Spleen (tissue), 11 donors: Measurements from ENCODE around the gene SLC35F3. TPM values are rescaled to one million over a fixed set of nuclear protein-coding genes. Genes with fewer than 3 reads are reported as not detected.

ENCODE experiments used
- DNase-seq: peaks from one replicate; pipeline ENCODE4 v3.0.0-alpha.2; 2020
- H3K27ac ChIP-seq, 8 donors: fragments of 200-600 bp; sonication (generic) in 7 of 8; 1 replicate in 4 of 8; 2 replicates in 4 of 8; pipeline versions ENCODE4 v1.5.0 to v1.8.0; 2016 to 2021; ENCODE audit warnings: inconsistent platforms in 4 of 8, mild to moderate bottlenecking in 4 of 8, moderate library complexity in 1 of 8
- H3K27me3 ChIP-seq, 7 donors: fragments of 200-600 bp; sonication (generic) in 6 of 7; replicated peaks in 1 of 7; 1 replicate in 4 of 7; 2 replicates in 3 of 7; pipeline versions ENCODE4 v1.5.0 to v1.8.0; 2016 to 2021; ENCODE audit warnings: inconsistent platforms in 3 of 7, mild to moderate bottlenecking in 1 of 7
- H3K36me3 ChIP-seq, 6 donors: fragments of 200-600 bp; sonication (generic) in 5 of 6; 1 replicate in 4 of 6; 2 replicates in 2 of 6; pipeline versions ENCODE4 v1.5.0 to v1.8.0; 2016 to 2021; ENCODE audit warnings: inconsistent platforms in 2 of 6
- H3K4me1 ChIP-seq, 6 donors: fragments of 200-600 bp; sonication (generic) in 5 of 6; 1 replicate in 3 of 6; 2 replicates in 3 of 6; pipeline versions ENCODE4 v1.5.0 to v1.8.0; 2016 to 2021; ENCODE audit warnings: inconsistent platforms in 3 of 6
- H3K4me3 ChIP-seq, 8 donors: fragments of 200-600 bp; sonication (generic) in 7 of 8; 1 replicate in 4 of 8; 2 replicates in 4 of 8; pipeline versions ENCODE4 v1.5.0 to v1.8.0; 2016 to 2021; ENCODE audit warnings: inconsistent platforms in 4 of 8, mild to moderate bottlenecking in 4 of 8, moderate library complexity in 2 of 8
- H3K9me3 ChIP-seq, 8 donors: fragments of 200-600 bp; sonication (generic) in 7 of 8; 1 replicate in 4 of 8; 2 replicates in 4 of 8; pipeline versions ENCODE4 v1.5.0 to v1.8.0; 2016 to 2021; ENCODE audit warnings: inconsistent platforms in 4 of 8
- POLR2A ChIP-seq, 3 donors: fragments of 450-650 bp; IDR thresholded peaks; one replicate each; pipeline ENCODE4 v1.5.1; 2017; ENCODE audit warnings: antibody characterized with exemption in 3 of 3, mild to moderate bottlenecking in 1 of 3
- POLR2AphosphoS5 ChIP-seq, 3 donors: sonication (generic); formaldehyde crosslinking; IDR thresholded peaks; one replicate each; pipeline ENCODE4 v1.5.1; 2017; ENCODE audit warnings: antibody characterized with exemption in 3 of 3
- WGBS, 5 donors: extraction: QIAGEN DNeasy Blood & Tissue Kit in 3 of 5; methylation state at CpG; one replicate each; pipeline versions ENCODE4 v1.1.5 to v1.1.7; 2013 to 2018; 5-methylcytosine and 5-hydroxymethylcytosine counted together
- intact Hi-C: fragments of 100-400 bp; cut with DNase I; formaldehyde crosslinking; loops from one replicate; pipeline ENCODE4 v1.15.0; 2023; ENCODE audit warnings: low total_unique reads
- polyA plus RNA-seq, 3 donors: library from polyadenylated mRNA; stranded (reverse); fragments of 200-250 nt; gene quantifications; one replicate each; pipeline ENCODE4 v1.2.1, GENCODE V29; 2013
- total RNA-seq, 7 donors: library from RNA; depleted of rRNA in 3 of 7; stranded (reverse); fragments of >200 nt in 3 of 7; fragmentation: NEBNext Ultra II Directional in 4 of 7; extraction: Animal tissue kit (Norgen Biotek cat#: 25700) in 4 of 7; gene quantifications; one replicate each; pipeline versions ENCODE4 v1.1.0 to v1.2.1, GENCODE V29; 2016 to 2021
- TF ChIP-seq, protein P1 (sequence below), 11 experiments: fragments of 200-600 bp in 7 of 11; fragments of 450-650 bp in 4 of 11; sonication (generic) in 4 of 11; IDR thresholded peaks in 8 of 11; conservative IDR thresholded peaks in 3 of 11; 1 replicate in 7 of 11; 2 replicates in 4 of 11; pipeline versions ENCODE4 v1.4.0 to v1.8.0; 2016 to 2021; ENCODE audit warnings: antibody characterized with exemption in 11 of 11, inconsistent platforms in 4 of 11, mild to moderate bottlenecking in 1 of 11
- donor health status: healthy with polysubstance abuse.
- donor health status: DM: no; HTN: no; CAD: no; lungs with moderate emphysema.
- donor health status: DM: no; HTN: no; CAD: no.
- donor health status: Bipolar disorder and iron deficiency.
- donor health status: healthy.
- donor health status: DM: no; HTN: no; CAD: no.
- donor health status: DM: yes; HTN: yes; CAD: no.

SLC35F3 gene
- total and polyA plus RNA-seq, 10 donors = 0.03 to 0.44 (median 0.11) TPM; not detected in 5

DNA sequence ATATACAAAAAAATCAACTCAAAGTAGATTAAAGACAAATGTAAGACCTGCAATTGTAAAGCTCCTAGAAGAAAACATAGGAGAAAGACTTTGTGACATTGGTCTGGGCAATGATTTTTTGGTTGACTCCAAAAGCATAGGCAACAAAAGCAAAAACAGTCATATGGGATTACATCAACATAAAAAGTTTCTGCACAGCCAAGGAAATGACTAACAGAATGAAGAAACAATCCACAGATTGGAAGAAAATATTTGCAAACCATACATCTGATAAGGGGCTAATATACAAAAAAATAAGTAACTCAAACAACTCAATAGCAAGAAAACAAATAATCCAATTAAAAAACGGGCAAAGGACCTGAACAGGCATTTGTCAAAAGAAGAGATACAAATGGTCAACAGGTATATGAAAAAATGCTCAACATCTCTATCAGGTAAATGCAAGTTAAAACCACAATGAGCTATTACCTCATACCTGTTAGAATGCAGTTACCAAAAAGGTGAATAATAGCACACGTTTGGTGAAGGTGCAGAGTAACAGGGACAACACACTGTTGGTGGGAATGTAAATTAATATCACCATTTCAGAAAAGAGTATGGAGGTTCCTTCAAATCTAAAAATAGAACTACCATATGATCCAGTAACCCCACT lies 295.1 kb downstream of the SLC35F3 start:
- Histone ChIP-seq H3K27me3 (peaks cover 0 to 18% (median 0%) of the 10 kb centered on the region in 7 donors), H3K27ac (no peak overlapping the region), H3K4me1 (no peaks in the 10 kb centered on the region), H3K4me3 (no peak overlapping the region), H3K9me3 (peaks cover 0 to 10% (median 6%) of the 10 kb centered on the region in 8 donors), H3K36me3 (no peaks in the 10 kb centered on the region)
- 70 to 84% (median 76%) methylated on average over 2 of the region's 2 CpGs for WGBS, 5 donors
- TF ChIP-seq, protein P1, sequence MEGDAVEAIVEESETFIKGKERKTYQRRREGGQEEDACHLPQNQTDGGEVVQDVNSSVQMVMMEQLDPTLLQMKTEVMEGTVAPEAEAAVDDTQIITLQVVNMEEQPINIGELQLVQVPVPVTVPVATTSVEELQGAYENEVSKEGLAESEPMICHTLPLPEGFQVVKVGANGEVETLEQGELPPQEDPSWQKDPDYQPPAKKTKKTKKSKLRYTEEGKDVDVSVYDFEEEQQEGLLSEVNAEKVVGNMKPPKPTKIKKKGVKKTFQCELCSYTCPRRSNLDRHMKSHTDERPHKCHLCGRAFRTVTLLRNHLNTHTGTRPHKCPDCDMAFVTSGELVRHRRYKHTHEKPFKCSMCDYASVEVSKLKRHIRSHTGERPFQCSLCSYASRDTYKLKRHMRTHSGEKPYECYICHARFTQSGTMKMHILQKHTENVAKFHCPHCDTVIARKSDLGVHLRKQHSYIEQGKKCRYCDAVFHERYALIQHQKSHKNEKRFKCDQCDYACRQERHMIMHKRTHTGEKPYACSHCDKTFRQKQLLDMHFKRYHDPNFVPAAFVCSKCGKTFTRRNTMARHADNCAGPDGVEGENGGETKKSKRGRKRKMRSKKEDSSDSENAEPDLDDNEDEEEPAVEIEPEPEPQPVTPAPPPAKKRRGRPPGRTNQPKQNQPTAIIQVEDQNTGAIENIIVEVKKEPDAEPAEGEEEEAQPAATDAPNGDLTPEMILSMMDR (IDR thresholded peaks at IDR 0.05 in 8 of 11, conservative IDR thresholded peaks at IDR 0.05 in 3 of 11) = no peak
- TF ChIP-seq POLR2AphosphoS5 (IDR thresholded peaks at IDR 0.05) (no peak), POLR2A (IDR thresholded peaks at IDR 0.05) (no peak)
- intact Hi-C loops = no loop called here
- DNase-seq = no peak

DNA sequence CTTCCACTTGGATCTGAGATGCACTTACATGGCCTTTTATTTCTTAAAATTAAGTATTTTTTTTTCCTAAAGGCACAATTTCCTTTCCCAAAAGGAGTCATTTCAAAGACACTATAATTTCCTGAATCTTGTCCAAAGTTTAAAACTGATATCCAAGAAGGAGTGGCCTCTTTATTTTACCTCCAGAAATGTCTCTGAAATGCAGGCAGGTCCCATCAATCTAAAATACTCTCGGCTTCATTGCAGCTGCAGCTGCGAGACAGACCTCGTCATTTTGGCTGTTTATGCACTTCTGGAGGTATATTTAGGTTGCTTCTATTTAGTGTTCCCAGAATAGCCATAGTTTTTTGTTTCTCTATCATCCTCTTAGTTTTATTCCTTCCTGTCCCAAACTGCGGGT lies 296.1 kb downstream of the SLC35F3 start:
- TF ChIP-seq POLR2AphosphoS5 (IDR thresholded peaks at IDR 0.05) = no peak
- TF ChIP-seq, protein P1 (IDR thresholded peaks at IDR 0.05 in 8 of 11, conservative IDR thresholded peaks at IDR 0.05 in 3 of 11) = no peak
- TF ChIP-seq POLR2A (IDR thresholded peaks at IDR 0.05) = no peak

DNA sequence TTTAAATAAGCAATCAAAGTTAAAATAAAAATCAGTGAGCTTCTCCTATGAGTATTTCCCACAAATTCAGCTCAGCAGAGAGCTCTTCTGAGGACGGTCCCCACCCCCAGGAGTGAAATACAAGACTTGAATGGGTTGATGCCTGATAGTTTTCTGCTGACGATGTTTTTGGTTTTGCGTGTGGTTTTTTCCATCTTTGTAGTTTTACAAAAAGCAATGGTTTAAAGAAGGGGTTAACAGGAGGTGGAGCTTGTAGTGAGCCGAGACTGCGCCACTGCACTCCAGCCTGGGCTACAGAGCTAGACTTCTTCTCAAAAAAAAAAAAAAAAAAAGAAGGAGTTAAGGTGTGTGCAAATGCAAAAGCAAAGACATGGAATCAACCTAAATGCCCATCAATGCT lies 297.1 kb downstream of the SLC35F3 start:
- no peak overlapping the region for H3K27ac ChIP-seq
- H3K9me3 ChIP-seq = peaks cover 0 to 10% (median 6%) of the 10 kb centered on the region in 8 donors
- no peaks in the 10 kb centered on the region for H3K4me1 ChIP-seq
- 66 to 82% (median 69%) methylated on average over 5 of the region's 5 CpGs for WGBS, 5 donors
- H3K27me3 ChIP-seq = peaks cover 0 to 9% (median 0%) of the 10 kb centered on the region in 7 donors
- TF ChIP-seq, protein P1 (IDR thresholded peaks at IDR 0.05 in 8 of 11, conservative IDR thresholded peaks at IDR 0.05 in 3 of 11) = no peak
- TF ChIP-seq POLR2A (IDR thresholded peaks at IDR 0.05) (no peak), POLR2AphosphoS5 (IDR thresholded peaks at IDR 0.05) (no peak)
- no peaks in the 10 kb centered on the region for H3K36me3 ChIP-seq
- H3K4me3 ChIP-seq = no peak overlapping the region
- DNase-seq = no peak
- intact Hi-C loops = no loop called here

More for the DNA sequence above, 296.1 kb downstream of the SLC35F3 start:
- H3K4me3 ChIP-seq = no peak overlapping the region
- 73 to 81% (median 79%) methylated on average over 4 of the region's 4 CpGs for WGBS, 5 donors
- no peak overlapping the region for H3K27ac ChIP-seq
- H3K9me3 ChIP-seq = peaks cover 0 to 10% (median 6%) of the 10 kb centered on the region in 8 donors
- no peak for DNase-seq
- H3K4me1 ChIP-seq = no peaks in the 10 kb centered on the region
- intact Hi-C loops = no loop called here
- H3K36me3 ChIP-seq = no peaks in the 10 kb centered on the region
- H3K27me3 ChIP-seq = peaks cover 0 to 18% (median 0%) of the 10 kb centered on the region in 7 donors

DNA sequence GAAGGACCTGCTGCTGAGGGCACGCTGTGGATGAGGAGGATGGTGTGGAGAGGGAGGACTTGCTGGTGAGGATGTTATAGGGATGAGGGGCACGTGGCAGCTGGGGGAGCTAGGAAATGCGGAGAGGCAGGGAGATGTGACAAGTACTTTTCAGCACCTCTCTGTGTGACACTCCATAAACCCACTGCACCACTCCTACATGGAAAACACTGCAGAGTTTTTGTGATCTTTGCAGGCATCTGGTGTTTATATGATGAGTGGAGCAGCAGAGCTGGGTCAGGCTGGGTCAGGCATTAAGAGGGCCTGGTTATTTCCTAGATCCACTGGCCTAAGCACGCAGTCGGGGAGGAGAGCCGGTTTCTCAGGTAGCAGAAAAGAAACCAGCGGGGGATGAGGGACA lies 301.5 kb downstream of the SLC35F3 start:
- Histone ChIP-seq H3K27me3 (peaks cover 0 to 5% (median 0%) of the 10 kb centered on the region in 7 donors), H3K4me1 (no peaks in the 10 kb centered on the region), H3K27ac (no peak overlapping the region), H3K9me3 (no peaks in the 10 kb centered on the region), H3K4me3 (no peak overlapping the region), H3K36me3 (no peaks in the 10 kb centered on the region)
- 54 to 75% (median 69%) methylated on average over 7 of the region's 7 CpGs for WGBS, 5 donors
- intact Hi-C loops = no loop called here
- no peak for TF ChIP-seq POLR2AphosphoS5 (IDR thresholded peaks at IDR 0.05)
- TF ChIP-seq, protein P1 (IDR thresholded peaks at IDR 0.05 in 8 of 11, conservative IDR thresholded peaks at IDR 0.05 in 3 of 11) = no peak
- TF ChIP-seq POLR2A (IDR thresholded peaks at IDR 0.05) = no peak
- DNase-seq = no peak
